ENCODE data around the gene PEA15.

Gene PEA15

GRCh38 chr1:160209321-160210046 is 4.3 kb downstream of the PEA15 start:
- no peak for DNase-seq

GRCh38 chr1:160210561-160210960 is 5.4 kb downstream of the PEA15 start:
- no peak for DNase-seq

- DNase-seq: no peak
These were observed 6.0 kb downstream of the PEA15 start for GRCh38 chr1:160211046-160211790.

- DNase-seq: no peak
These were observed 9.4 kb downstream of the PEA15 start for GRCh38 chr1:160214481-160215140.

- no peak for DNase-seq
These were observed 11.1 kb downstream of the PEA15 start for GRCh38 chr1:160216301-160216700.

GRCh38 chr1:160217481-160218051 is 12.4 kb downstream of the PEA15 start:
- DNase-seq: peak; percentile 32

- peak; percentile 12 for DNase-seq
These were observed 14.1 kb downstream of the PEA15 start for GRCh38 chr1:160219062-160219929.

- no peak for DNase-seq
These were observed 15.1 kb downstream of the PEA15 start for GRCh38 chr1:160220301-160220700.

- DNase-seq: no peak
These were observed 15.9 kb downstream of the PEA15 start for GRCh38 chr1:160221089-160221488.

GRCh38 chr1:160222546-160222945 is 17.4 kb downstream of the PEA15 start:
- DNase-seq: no peak

- DNase-seq: no peak
These were observed 19.4 kb downstream of the PEA15 start for GRCh38 chr1:160224606-160225005.

GRCh38 chr1:160225345-160225744 is 20.2 kb downstream of the PEA15 start:
- DNase-seq: no peak

- DNase-seq: no peak
These were observed 21.4 kb downstream of the PEA15 start for GRCh38 chr1:160226623-160227022.

GRCh38 chr1:160227034-160227433 is 21.9 kb downstream of the PEA15 start:
- DNase-seq: no peak

GRCh38 chr1:160227561-160227960 is 22.4 kb downstream of the PEA15 start:
- no peak for DNase-seq

GRCh38 chr1:160228431-160228830 is 23.2 kb downstream of the PEA15 start:
- DNase-seq: no peak

GRCh38 chr1:160232911-160233310 is 27.7 kb downstream of the PEA15 start:
- no peak for DNase-seq

- DNase-seq: no peak
These were observed 31.6 kb downstream of the PEA15 start for GRCh38 chr1:160236806-160237205.

GRCh38 chr1:160237558-160237957 is 32.4 kb downstream of the PEA15 start:
- no peak for DNase-seq

- no peak for DNase-seq
These were observed 33.2 kb downstream of the PEA15 start for GRCh38 chr1:160238408-160238807.

GRCh38 chr1:160239582-160240299 is 34.6 kb downstream of the PEA15 start:
- DNase-seq: no peak

- DNase-seq: no peak
These were observed 38.6 kb downstream of the PEA15 start for GRCh38 chr1:160243767-160244166.
